ENCODE measurements around the gene EARS2.

DNA sequence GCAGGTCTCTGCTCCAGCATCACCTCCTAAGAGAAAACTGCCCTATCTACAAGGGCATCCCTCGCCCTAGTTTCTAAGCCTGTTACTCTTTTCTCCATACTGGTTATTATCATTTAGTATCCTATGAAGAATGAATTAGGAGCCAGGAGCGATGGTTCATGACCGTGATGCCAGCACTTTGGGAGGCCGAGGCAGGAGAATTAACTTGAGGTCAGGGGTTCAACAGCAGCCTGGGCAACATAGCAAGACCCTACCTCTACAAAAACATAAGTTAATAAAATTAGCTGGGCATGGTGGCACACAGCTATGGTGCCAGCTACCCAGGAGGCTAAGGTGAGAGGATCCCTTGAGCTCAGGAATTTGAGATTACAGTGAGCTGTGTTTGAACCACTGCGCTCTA, 7.2 kb downstream of the EARS2 start:
- TF ChIP-seq, protein P1, sequence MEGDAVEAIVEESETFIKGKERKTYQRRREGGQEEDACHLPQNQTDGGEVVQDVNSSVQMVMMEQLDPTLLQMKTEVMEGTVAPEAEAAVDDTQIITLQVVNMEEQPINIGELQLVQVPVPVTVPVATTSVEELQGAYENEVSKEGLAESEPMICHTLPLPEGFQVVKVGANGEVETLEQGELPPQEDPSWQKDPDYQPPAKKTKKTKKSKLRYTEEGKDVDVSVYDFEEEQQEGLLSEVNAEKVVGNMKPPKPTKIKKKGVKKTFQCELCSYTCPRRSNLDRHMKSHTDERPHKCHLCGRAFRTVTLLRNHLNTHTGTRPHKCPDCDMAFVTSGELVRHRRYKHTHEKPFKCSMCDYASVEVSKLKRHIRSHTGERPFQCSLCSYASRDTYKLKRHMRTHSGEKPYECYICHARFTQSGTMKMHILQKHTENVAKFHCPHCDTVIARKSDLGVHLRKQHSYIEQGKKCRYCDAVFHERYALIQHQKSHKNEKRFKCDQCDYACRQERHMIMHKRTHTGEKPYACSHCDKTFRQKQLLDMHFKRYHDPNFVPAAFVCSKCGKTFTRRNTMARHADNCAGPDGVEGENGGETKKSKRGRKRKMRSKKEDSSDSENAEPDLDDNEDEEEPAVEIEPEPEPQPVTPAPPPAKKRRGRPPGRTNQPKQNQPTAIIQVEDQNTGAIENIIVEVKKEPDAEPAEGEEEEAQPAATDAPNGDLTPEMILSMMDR (IDR thresholded peaks at IDR 0.05; ENCODE audit: insufficient read depth, low read length, poor library complexity, severe bottlenecking), result no peak
- TF ChIP-seq EZH2phosphoT487 (conservative IDR thresholded peaks at IDR 0.05; ENCODE audit: low read length), result no peak
